SK-N-SH (cell line): ENCODE data around the gene VDR. TPM values are rescaled to one million over a fixed set of nuclear protein-coding genes. Genes with fewer than 3 reads are reported as not detected.

ENCODE experiments used
- CTCF ChIA-PET: fragments of 300-600, 350-600 bp; formaldehyde crosslinking; extraction: SDS; loops from one replicate; lab custom pipeline; 2021; lab: Yijun Ruan, JAX
- POLR2A ChIA-PET: fragments of 350-600 bp; sonication (Branson Sonifier 250); formaldehyde crosslinking; extraction: SDS; loops from one replicate; lab custom pipeline; 2020; ENCODE audit warnings: antibody characterized with exemption, inconsistent platforms; lab: Yijun Ruan, JAX
- DNase-seq: peaks from one replicate; pipeline ENCODE4 v3.0.0; 2012
- H2AFZ ChIP-seq: fragments of 200-600 bp; sonication (generic); 2 replicates; pipeline ENCODE4 v1.8.1; 2016; ENCODE audit warnings: antibody characterized with exemption, mild to moderate bottlenecking, low read depth
- H3F3A ChIP-seq: fragments of 200-600 bp; sonication (generic); replicated peaks from 2 replicates; pipeline ENCODE3; 2016; ENCODE audit warnings: antibody characterized with exemption, mild to moderate bottlenecking; ENCODE audit not compliant: insufficient read depth
- H3K27ac ChIP-seq, 2 experiments: fragments of 200-500 bp in 1 of 2; fragments of 200-600 bp in 1 of 2; sonication (Bioruptor generic) in 1 of 2; sonication (generic), shearing (Covaris generic) in 1 of 2; 2 replicates each; pipeline versions ENCODE4 v1.5.1 to v1.6.1; 2014 to 2016; ENCODE audit warnings: low read depth in 2 of 2, inconsistent platforms in 1 of 2, low read length in 1 of 2, mild to moderate bottlenecking in 1 of 2, mixed read lengths in 1 of 2
- H3K27me3 ChIP-seq: fragments of 200-600 bp; sonication (generic), shearing (Covaris generic); 2 replicates; pipeline ENCODE4 v1.6.1; 2016; ENCODE audit warnings: mixed run types; ENCODE audit not compliant: insufficient read depth
- H3K36me3 ChIP-seq, 2 experiments: fragments of 200-500 bp in 1 of 2; fragments of 200-600 bp in 1 of 2; sonication (Bioruptor generic) in 1 of 2; sonication (generic) in 1 of 2; replicated peaks in 1 of 2; 2 replicates each; pipeline versions ENCODE3 to v1.5.1; 2014 to 2016; ENCODE audit warnings: low read length in 1 of 2, mild to moderate bottlenecking in 1 of 2; ENCODE audit not compliant: insufficient read depth in 2 of 2, control insufficient read depth in 1 of 2
- H3K4me1 ChIP-seq, 2 experiments: fragments of 200-500 bp in 1 of 2; fragments of 200-600 bp in 1 of 2; sonication (Bioruptor generic) in 1 of 2; sonication (generic), shearing (Covaris generic) in 1 of 2; 2 replicates each; pipeline versions ENCODE4 v1.5.1 to v1.6.1; 2014 to 2016; ENCODE audit warnings: low read depth in 1 of 2, low read length in 1 of 2, mixed run types in 1 of 2; ENCODE audit not compliant: insufficient read depth in 2 of 2, control insufficient read depth in 1 of 2
- H3K4me2 ChIP-seq: fragments of 200-600 bp; sonication (generic), shearing (Covaris generic); 2 replicates; pipeline ENCODE4 v1.6.1; 2017; ENCODE audit warnings: mixed run types
- H3K4me3 ChIP-seq, 2 experiments: fragments of 200-500 bp in 1 of 2; fragments of 200-600 bp in 1 of 2; sonication (Bioruptor generic) in 1 of 2; sonication (generic), shearing (Covaris generic) in 1 of 2; 2 replicates each; pipeline versions ENCODE4 v1.5.1 to v1.8.1; 2014 to 2016; ENCODE audit warnings: low read depth in 2 of 2, inconsistent platforms in 1 of 2, low read length in 1 of 2, mild to moderate bottlenecking in 1 of 2, mixed read lengths in 1 of 2, moderate library complexity in 1 of 2
- H3K79me2 ChIP-seq: fragments of 200-600 bp; sonication (generic); 2 replicates; pipeline ENCODE4 v1.8.1; 2017; ENCODE audit warnings: mild to moderate bottlenecking; ENCODE audit not compliant: insufficient read depth
- H3K9ac ChIP-seq: fragments of 200-600 bp; sonication (generic); 2 replicates; pipeline ENCODE4 v1.6.1; 2017; ENCODE audit warnings: mixed run types
- H3K9me2 ChIP-seq: fragments of 200-600 bp; sonication (generic); 2 replicates; pipeline ENCODE4 v1.6.1; 2017; ENCODE audit warnings: mixed run types
- H3K9me3 ChIP-seq: fragments of 200-600 bp; sonication (generic); 2 replicates; pipeline ENCODE4 v1.6.1; 2017; ENCODE audit warnings: mixed run types, mild to moderate bottlenecking, moderate library complexity
- H4K20me1 ChIP-seq: fragments of 200-600 bp; sonication (generic); 2 replicates; pipeline ENCODE4 v1.6.1; 2017; ENCODE audit warnings: mild to moderate bottlenecking, mixed run types; ENCODE audit not compliant: insufficient read depth
- CHD2 ChIP-seq: fragments of 150-350 bp; IDR thresholded peaks from 2 replicates; pipeline ENCODE4 v1.6.1; 2018; ENCODE audit warnings: low read length; ENCODE audit not compliant: partially characterized antibody
- ELF1 ChIP-seq: IDR thresholded peaks from 2 replicates; pipeline ENCODE4 v1.4.0; 2012
- EZH2phosphoT487 ChIP-seq: fragments of 200-600 bp; sonication (generic); IDR thresholded peaks from 2 replicates; pipeline ENCODE4 v1.6.1; 2017; ENCODE audit warnings: low read depth, mixed run types, mild to moderate bottlenecking, antibody characterized with exemption, moderate library complexity, borderline replicate concordance
- FOXM1 ChIP-seq: IDR thresholded peaks from 2 replicates; pipeline ENCODE4 v1.4.0; 2012; ENCODE audit warnings: low read depth, mild to moderate bottlenecking
- GATA2 ChIP-seq: sonication (generic); formaldehyde crosslinking; IDR thresholded peaks from 2 replicates; pipeline ENCODE4 v1.5.0; 2020; ENCODE audit warnings: mild to moderate bottlenecking, missing genetic modification reagents
- JUND ChIP-seq: IDR thresholded peaks from 2 replicates; pipeline ENCODE4 v1.4.0; 2012
- MEF2A ChIP-seq: IDR thresholded peaks from 2 replicates; pipeline ENCODE4 v1.4.0; 2012; ENCODE audit warnings: low read depth, borderline replicate concordance
- MXI1 ChIP-seq: IDR thresholded peaks from 2 replicates; pipeline ENCODE4 v1.6.1; 2012; ENCODE audit warnings: mild to moderate bottlenecking, low read depth, low read length, improper control_type of control experiment
- RAD21 ChIP-seq: IDR thresholded peaks from 2 replicates; pipeline ENCODE4 v1.6.1; 2012; ENCODE audit warnings: mild to moderate bottlenecking, low read length
- RCOR1 ChIP-seq: fragments of 150-350 bp; IDR thresholded peaks from 2 replicates; pipeline ENCODE4 v1.6.1; 2017; ENCODE audit warnings: antibody characterized with exemption, low read length
- SMC3 ChIP-seq: IDR thresholded peaks from 2 replicates; pipeline ENCODE4 v1.6.1; 2012; ENCODE audit warnings: low read depth, low read length, improper control_type of control experiment
- TEAD4 ChIP-seq: IDR thresholded peaks from 2 replicates; pipeline ENCODE4 v1.4.0; 2012; ENCODE audit warnings: mild to moderate bottlenecking, borderline replicate concordance; ENCODE audit not compliant: insufficient read depth
- USF1 ChIP-seq: IDR thresholded peaks from 2 replicates; pipeline ENCODE4 v1.4.0; 2012; ENCODE audit warnings: low read depth, borderline replicate concordance
- WGBS: methylation state at CpG from one replicate; pipeline ENCODE4 v1.1.6; 2017; ENCODE audit warnings: low lambda C conversion rate; 5-methylcytosine and 5-hydroxymethylcytosine counted together
- polyA plus RNA-seq, 3 experiments: library from polyadenylated mRNA; depleted of rRNA; stranded (reverse); fragments of >200 nt; gene quantifications; 2 replicates each; pipeline ENCODE4 v1.2.3, GENCODE V29; 2012
- TF ChIP-seq, protein P1 (sequence below): IDR thresholded peaks from 2 replicates; pipeline ENCODE4 v1.6.1; 2012; ENCODE audit warnings: mild to moderate bottlenecking, low read depth, low read length, moderate library complexity
- TF ChIP-seq, protein P2 (sequence below): fragments of 150-350 bp; IDR thresholded peaks from 2 replicates; pipeline ENCODE4 v1.6.1; 2017; ENCODE audit warnings: antibody characterized with exemption, low read length, low read depth, borderline replicate concordance
- TF ChIP-seq, protein P3 (sequence below): fragments of 150-350 bp; IDR thresholded peaks from 2 replicates; pipeline ENCODE4 v1.6.1; 2016; ENCODE audit warnings: mild to moderate bottlenecking, low read depth, low read length
- TF ChIP-seq, protein P4 (sequence below): IDR thresholded peaks from 2 replicates; pipeline ENCODE4 v1.4.0; 2012; ENCODE audit warnings: low read depth

VDR gene
- polyA plus RNA-seq, 1 of the 3 experiments (the other 2 are of a cell fraction): 0.33 TPM

DNA sequence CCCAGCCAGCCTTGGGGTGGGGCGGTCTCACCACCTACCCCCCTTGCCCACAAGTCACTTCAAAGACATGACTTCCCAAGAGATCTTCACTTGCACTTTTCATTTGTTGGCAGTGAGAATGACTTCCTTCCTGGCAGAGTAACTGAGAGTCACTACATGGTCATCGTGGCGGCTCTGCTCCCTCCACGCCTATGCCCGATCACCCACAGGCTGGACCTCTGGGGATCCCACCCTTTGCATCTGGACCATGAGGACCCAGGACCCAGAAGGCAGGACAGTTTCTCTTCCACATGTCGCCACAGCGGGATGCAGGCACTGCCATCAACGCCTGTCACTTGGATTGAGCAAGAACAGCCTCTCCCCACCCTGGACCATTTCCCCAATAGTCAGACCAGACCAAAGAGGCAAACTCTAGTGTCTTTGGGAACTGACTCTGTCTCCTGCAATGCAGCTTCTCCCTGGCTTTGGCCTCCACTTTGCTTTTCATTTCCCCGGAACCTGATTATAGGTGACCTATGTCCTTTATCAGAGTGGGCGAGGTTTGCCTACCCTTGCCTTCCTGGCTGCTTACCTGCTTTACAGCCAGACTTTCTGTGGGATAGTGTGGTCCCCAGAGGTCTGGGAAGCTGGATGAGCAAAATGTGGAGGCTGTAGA is 3.6 kb downstream of the VDR start:
- Histone ChIP-seq H3F3A (peaks cover 4% of the 10 kb centered on the region), H3K9me3 (no peaks in the 10 kb centered on the region), H3K27ac (no peak overlapping the region), H3K9ac (no peak overlapping the region), H3K79me2 (no peaks in the 10 kb centered on the region), H3K9me2 (no peaks in the 10 kb centered on the region), H3K36me3 (no peaks in the 10 kb centered on the region), H3K4me1 (peaks cover 7 to 24% of the 10 kb centered on the region in 2 experiments; a peak in 2 of 4 replicates), H3K4me2 (no peak overlapping the region), H3K27me3 (peaks cover 11% of the 10 kb centered on the region), H2AFZ (no peak overlapping the region), H4K20me1 (no peaks in the 10 kb centered on the region), H3K4me3 (no peak overlapping the region)
- 92% methylated on average over 10 of the region's 10 CpGs for WGBS
- DNase-seq: no peak
- TF ChIP-seq MXI1 (no peak), TEAD4 (no peak), SMC3 (no peak), RCOR1 (no peak), RAD21 (no peak), CHD2 (no peak), EZH2phosphoT487 (no peak), MEF2A (no peak), JUND (no peak), FOXM1 (no peak), ELF1 (no peak), GATA2 (CRISPR knock-in tag) (no peak), USF1 (no peak)
- TF ChIP-seq, protein P1, sequence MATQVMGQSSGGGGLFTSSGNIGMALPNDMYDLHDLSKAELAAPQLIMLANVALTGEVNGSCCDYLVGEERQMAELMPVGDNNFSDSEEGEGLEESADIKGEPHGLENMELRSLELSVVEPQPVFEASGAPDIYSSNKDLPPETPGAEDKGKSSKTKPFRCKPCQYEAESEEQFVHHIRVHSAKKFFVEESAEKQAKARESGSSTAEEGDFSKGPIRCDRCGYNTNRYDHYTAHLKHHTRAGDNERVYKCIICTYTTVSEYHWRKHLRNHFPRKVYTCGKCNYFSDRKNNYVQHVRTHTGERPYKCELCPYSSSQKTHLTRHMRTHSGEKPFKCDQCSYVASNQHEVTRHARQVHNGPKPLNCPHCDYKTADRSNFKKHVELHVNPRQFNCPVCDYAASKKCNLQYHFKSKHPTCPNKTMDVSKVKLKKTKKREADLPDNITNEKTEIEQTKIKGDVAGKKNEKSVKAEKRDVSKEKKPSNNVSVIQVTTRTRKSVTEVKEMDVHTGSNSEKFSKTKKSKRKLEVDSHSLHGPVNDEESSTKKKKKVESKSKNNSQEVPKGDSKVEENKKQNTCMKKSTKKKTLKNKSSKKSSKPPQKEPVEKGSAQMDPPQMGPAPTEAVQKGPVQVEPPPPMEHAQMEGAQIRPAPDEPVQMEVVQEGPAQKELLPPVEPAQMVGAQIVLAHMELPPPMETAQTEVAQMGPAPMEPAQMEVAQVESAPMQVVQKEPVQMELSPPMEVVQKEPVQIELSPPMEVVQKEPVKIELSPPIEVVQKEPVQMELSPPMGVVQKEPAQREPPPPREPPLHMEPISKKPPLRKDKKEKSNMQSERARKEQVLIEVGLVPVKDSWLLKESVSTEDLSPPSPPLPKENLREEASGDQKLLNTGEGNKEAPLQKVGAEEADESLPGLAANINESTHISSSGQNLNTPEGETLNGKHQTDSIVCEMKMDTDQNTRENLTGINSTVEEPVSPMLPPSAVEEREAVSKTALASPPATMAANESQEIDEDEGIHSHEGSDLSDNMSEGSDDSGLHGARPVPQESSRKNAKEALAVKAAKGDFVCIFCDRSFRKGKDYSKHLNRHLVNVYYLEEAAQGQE: no peak
- TF ChIP-seq, protein P2, sequence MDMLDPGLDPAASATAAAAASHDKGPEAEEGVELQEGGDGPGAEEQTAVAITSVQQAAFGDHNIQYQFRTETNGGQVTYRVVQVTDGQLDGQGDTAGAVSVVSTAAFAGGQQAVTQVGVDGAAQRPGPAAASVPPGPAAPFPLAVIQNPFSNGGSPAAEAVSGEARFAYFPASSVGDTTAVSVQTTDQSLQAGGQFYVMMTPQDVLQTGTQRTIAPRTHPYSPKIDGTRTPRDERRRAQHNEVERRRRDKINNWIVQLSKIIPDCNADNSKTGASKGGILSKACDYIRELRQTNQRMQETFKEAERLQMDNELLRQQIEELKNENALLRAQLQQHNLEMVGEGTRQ: no peak
- TF ChIP-seq, protein P3, sequence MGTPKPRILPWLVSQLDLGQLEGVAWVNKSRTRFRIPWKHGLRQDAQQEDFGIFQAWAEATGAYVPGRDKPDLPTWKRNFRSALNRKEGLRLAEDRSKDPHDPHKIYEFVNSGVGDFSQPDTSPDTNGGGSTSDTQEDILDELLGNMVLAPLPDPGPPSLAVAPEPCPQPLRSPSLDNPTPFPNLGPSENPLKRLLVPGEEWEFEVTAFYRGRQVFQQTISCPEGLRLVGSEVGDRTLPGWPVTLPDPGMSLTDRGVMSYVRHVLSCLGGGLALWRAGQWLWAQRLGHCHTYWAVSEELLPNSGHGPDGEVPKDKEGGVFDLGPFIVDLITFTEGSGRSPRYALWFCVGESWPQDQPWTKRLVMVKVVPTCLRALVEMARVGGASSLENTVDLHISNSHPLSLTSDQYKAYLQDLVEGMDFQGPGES: no peak
- TF ChIP-seq, protein P4, sequence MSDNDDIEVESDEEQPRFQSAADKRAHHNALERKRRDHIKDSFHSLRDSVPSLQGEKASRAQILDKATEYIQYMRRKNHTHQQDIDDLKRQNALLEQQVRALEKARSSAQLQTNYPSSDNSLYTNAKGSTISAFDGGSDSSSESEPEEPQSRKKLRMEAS: no peak
- ChIA-PET POLR2A (no interaction called here), CTCF (interaction anchor here (1.1 to 4.2 kb wide), 2 partner anchors 38 to 49 kb away, joined by 3 to 25 read pairs; no protein-coding TSS in a partner anchor)
